Activated T-cell treated with anti-CD3 and anti-CD28 coated beads, Interleukin-2, amount 50 U/mL, for 1 hour (primary cell): ENCODE data around the gene PELI3.
A peak's percentile ranks its signal among the peaks of the same experiment; 100 is the strongest.

Source experiments
- DNase-seq: peaks from one replicate; pipeline ENCODE4 v3.0.0-alpha.2; 2020

The PELI3 gene

DNA sequence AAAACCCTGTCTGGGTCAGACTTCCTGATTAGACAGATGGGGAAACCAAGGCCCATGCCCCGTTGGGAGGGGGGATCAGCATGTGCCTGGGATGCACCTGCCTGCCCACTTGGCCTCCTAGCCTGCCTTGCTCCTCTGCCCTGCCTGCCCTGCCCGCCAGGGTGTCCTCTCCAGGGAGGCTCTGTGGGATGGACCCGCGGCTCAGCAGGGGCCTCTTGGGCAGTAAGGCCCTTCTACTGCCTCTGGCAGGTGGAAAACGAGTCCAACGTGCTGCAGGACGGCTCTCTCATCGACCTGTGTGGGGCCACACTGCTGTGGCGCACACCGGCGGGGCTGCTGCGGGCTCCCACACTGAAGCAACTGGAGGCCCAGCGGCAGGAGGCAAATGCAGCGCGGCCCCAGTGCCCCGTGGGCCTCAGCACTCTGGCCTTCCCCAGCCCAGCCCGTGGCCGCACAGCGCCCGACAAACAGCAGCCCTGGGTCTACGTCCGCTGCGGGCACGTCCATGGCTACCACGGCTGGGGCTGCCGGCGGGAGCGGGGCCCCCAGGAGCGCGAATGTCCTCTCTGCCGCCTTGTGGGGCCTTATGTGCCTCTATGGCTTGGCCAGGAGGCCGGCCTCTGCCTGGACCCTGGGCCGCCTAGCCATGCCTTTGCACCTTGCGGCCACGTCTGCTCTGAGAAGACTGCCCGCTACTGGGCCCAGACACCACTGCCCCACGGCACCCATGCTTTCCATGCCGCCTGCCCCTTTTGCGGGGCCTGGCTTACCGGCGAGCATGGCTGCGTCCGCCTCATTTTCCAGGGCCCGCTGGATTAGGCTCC, 8.9 kb downstream of the PELI3 start:
- no peak for DNase-seq

- no peak for DNase-seq
Measured at GRCh38 chr11:66476173-66476840, 9.6 kb downstream of the PELI3 start.

GRCh38 chr11:66476841-66477251, 10.1 kb downstream of the PELI3 start:
- no peak for DNase-seq

GRCh38 chr11:66477263-66478201, 10.8 kb downstream of the PELI3 start:
- no peak for DNase-seq

GRCh38 chr11:66478729-66479393, 12.2 kb downstream of the PELI3 start:
- DNase-seq, result peak; percentile 40

GRCh38 chr11:66479394-66480116, 12.8 kb downstream of the PELI3 start:
- no peak for DNase-seq

GRCh38 chr11:66480117-66480938, 13.6 kb downstream of the PELI3 start, which contains the start of gene DPP3:
Gene DPP3, plus strand, starts transcription at chr11:66480434. Its CDS starts 1,767 bp downstream, at chr11:66482201.
- DNase-seq, result peak; percentile 94

GRCh38 chr11:66484806-66485380, 18.2 kb downstream of the PELI3 start:
- no peak for DNase-seq

GRCh38 chr11:66488957-66489356, 22.3 kb downstream of the PELI3 start:
- DNase-seq, result no peak

DNA sequence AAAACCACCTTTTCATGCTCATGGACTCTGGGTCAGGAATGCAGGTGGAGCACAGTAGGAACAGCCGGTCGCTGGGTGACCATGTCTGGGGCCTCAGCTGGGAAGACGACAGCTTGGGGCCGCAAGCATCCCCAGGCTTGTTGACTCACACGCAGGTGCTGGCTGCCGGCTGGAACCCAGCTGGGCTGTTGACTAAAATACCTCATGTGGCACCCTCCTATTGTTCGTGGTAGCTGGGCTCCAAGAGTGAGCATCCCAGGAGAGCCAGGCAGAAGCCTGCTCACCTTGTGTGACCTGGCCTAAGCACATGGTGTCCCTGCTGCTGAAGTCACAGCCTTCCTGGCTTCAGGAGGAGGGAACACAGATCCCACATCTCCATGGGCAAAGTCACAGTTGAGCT, 22.9 kb downstream of the PELI3 start:
- DNase-seq, result no peak

- no peak for DNase-seq
Measured at GRCh38 chr11:66491315-66491935, 24.7 kb downstream of the PELI3 start.

- no peak for DNase-seq
Measured at GRCh38 chr11:66492161-66492865, 25.6 kb downstream of the PELI3 start.

DNA sequence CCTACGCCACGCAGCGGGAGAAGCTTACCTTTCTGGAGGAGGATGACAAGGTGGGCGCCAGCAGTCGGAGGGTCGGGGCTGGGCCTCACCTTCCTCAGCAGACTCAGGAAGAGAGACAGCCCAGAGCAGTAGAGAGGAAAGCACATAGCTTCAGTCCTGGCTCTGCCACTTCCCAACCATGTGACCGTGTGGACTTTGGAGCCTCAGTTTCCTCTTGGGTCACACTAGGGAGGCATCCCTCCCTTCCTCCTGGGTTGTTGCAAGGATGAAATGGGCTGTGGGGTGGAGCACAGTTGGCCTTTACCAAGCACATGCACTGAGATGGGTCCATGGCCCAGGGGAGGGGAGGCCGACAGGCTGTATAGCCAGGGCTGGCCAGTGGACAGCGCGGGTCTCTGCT, 26.4 kb downstream of the PELI3 start:
- DNase-seq, result no peak

- no peak for DNase-seq
Measured at GRCh38 chr11:66494458-66494857, 27.8 kb downstream of the PELI3 start.

DNA sequence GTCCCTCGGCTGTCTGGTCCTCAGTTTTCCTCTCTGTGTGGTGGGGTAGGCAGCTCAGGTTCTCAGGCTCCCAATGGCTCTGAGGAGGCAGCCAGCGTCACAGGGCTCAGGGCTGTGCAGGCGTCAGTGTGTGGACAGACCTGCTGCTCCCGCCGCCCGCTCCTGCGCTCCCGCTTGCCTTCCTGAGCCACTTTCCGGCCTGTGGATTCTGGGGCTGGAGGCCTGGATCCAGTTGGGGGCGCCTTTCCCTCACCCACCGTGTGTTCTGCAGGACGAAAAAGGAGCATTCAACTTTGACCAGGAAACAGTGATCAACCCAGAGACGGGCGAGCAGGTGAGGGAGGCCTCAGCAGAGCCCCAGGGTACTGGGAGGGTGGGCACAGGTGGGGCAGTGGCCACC, 28.2 kb downstream of the PELI3 start:
- no peak for DNase-seq

DNA sequence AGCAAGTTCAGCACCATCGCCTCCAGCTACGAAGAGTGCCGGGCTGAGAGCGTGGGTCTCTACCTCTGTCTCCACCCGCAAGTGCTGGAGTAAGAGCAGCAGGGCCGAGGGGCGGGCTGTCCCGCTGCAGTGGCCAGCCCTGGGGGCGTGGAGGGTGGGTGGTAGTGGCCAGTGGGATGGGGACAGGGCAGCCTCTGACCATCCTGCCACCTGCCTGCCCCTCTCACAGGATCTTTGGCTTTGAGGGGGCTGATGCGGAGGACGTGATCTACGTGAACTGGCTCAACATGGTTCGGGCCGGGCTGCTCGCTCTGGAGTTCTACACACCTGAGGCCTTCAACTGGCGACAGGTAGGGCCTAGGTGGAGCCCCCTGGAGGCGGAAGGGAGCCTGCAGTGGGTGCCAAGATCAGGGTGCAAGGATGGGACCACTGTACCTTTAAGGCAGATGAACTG, 28.7 kb downstream of the PELI3 start:
- DNase-seq, result no peak

DNA sequence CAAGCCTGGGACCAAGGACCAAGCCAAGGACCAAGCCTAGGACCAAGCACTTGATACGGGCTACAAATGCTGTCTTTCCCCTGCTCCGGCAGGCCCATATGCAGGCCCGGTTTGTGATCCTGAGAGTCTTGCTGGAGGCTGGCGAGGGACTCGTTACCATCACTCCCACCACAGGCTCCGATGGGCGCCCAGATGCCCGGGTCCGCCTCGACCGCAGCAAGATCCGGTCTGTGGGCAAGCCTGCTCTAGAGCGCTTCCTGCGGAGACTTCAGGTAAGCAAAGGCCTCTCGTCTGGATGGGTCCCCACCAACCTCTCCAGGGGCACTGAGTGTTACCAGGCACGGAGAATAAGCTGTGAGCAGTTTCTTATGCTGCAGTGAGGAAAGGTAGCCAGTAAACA, 30.5 kb downstream of the PELI3 start:
- no peak for DNase-seq

- no peak for DNase-seq
Measured at GRCh38 chr11:66498506-66498905, 31.8 kb downstream of the PELI3 start.

DNA sequence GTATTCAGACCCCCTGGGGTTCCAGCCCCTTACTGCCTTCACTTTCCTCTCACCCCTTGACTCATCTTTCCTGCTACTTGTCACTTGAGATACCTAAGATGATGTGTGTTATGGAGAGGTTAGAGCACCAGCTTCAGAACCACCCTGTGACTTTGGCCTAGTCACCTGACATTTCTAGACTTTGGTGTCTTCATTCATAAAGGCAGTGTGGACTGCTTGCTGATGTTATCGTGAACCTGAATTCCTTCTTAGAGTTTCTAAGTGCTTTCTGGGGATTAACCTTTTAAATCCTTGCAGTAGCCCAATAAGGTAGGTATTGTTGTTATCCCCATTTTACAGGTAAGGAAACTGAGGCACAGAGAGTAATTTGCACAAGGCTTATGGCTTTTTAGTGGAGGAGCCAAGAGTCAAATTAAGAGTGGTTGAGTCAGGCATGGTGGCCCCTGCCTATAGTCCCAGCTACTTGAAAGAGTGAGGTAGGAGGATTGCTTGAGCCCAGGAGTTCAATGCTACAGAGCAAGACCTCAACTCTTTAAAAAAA, 38.6 kb downstream of the PELI3 start:
- DNase-seq, result no peak
